Measurements from ENCODE around the gene ABHD2.

- TF ChIP-seq CTCF (IDR thresholded peaks at IDR 0.05; ENCODE audit: borderline replicate concordance, extremely low read depth, low read length, poor library complexity, severe bottlenecking) (no peak), EZH2 (IDR thresholded peaks at IDR 0.05; ENCODE audit: borderline replicate concordance, low read depth, low read length, severe bottlenecking) (no peak)
Measured at GRCh38 chr15:89168316-89168833, 80.1 kb downstream of the ABHD2 start.

Measured in DND-41 (cell line).